K562 (cell line): Measurements from ENCODE around the gene PGPEP1. TPM values are rescaled to one million over a fixed set of nuclear protein-coding genes. Genes with fewer than 3 reads are reported as not detected.
A peak's percentile ranks its signal among the peaks of the same experiment; 100 is the strongest.

Source experiments
- ARNT ChIP-seq, 2 experiments: fragments of 450-650 bp; IDR thresholded peaks; 2 replicates each; pipeline ENCODE4 v1.6.1; 2016; ENCODE audit warnings: mild to moderate bottlenecking in 1 of 2
- DACH1 ChIP-seq: fragments of 450-650 bp; IDR thresholded peaks from 2 replicates; pipeline ENCODE4 v1.6.1; 2018; ENCODE audit not compliant: partially characterized antibody
- EHMT2 ChIP-seq: fragments of 450-650 bp; IDR thresholded peaks from 2 replicates; pipeline ENCODE4 v1.6.1; 2018; ENCODE audit warnings: antibody characterized with exemption
- HDAC1 ChIP-seq, 2 experiments: fragments of 450-650 bp; IDR thresholded peaks; 2 replicates each; pipeline ENCODE4 v1.6.1; 2016 to 2017; ENCODE audit warnings: inconsistent platforms in 1 of 2, mild to moderate bottlenecking in 1 of 2, moderate library complexity in 1 of 2
- HDAC6 ChIP-seq: IDR thresholded peaks from 2 replicates; pipeline ENCODE4 v1.6.1; 2012; ENCODE audit warnings: low read depth, mild to moderate bottlenecking, control low read depth, inconsistent platforms, low read length, moderate library complexity
- HMG20A ChIP-seq: fragments of 450-650 bp; formaldehyde crosslinking; conservative IDR thresholded peaks from 2 replicates; pipeline ENCODE4 v1.4.0; 2020; ENCODE audit warnings: mild to moderate bottlenecking, mixed read lengths
- KAT2B ChIP-seq: IDR thresholded peaks from one replicate; pipeline ENCODE4 v1.6.1; 2012; ENCODE audit warnings: low read depth, mild to moderate bottlenecking, control low read depth, inconsistent platforms, low read length, moderate library complexity
- KDM1A ChIP-seq, 2 experiments: fragments of 450-650 bp; IDR thresholded peaks; 2 replicates each; pipeline ENCODE4 v1.6.1; 2016; ENCODE audit warnings: mild to moderate bottlenecking in 2 of 2
- KLF10 ChIP-seq: fragments of 250-450 bp; sonication (Bioruptor Pico); IDR thresholded peaks from 2 replicates; pipeline ENCODE4 v1.6.1; 2021; ENCODE audit warnings: matching md5 sums
- MYNN ChIP-seq, 2 experiments: sonication (generic); formaldehyde crosslinking in 1 of 2; IDR thresholded peaks; 2 replicates each; pipeline versions ENCODE4 v1.5.0 to v1.6.1; 2016 to 2020; ENCODE audit warnings: antibody characterized with exemption in 1 of 2, missing genetic modification reagents in 1 of 2
- PTBP1 ChIP-seq: fragments of 200-400 bp; formaldehyde crosslinking; IDR thresholded peaks from 2 replicates; pipeline ENCODE4 v1.6.1; 2017; ENCODE audit warnings: low read depth, low read length
- SNRNP70 ChIP-seq: fragments of 200-400 bp; formaldehyde crosslinking; optimal IDR thresholded peaks from 2 replicates; pipeline ENCODE3; 2017; ENCODE audit warnings: low read depth, low read length
- SP1 ChIP-seq: sonication (generic); formaldehyde crosslinking; IDR thresholded peaks from 2 replicates; pipeline ENCODE4 v1.8.1; 2022; ENCODE audit warnings: mild to moderate bottlenecking, missing genetic modification reagents
- STAT5A ChIP-seq: IDR thresholded peaks from 2 replicates; pipeline ENCODE4 v1.6.1; 2012; ENCODE audit warnings: low read length, inconsistent platforms, borderline replicate concordance
- SUPT5H ChIP-seq: fragments of 450-650 bp; IDR thresholded peaks from 2 replicates; pipeline ENCODE4 v1.6.1; 2016
- TOE1 ChIP-seq, 2 experiments: fragments of 450-650 bp in 1 of 2; sonication (generic) in 1 of 2; formaldehyde crosslinking in 1 of 2; IDR thresholded peaks; 2 replicates each; pipeline versions ENCODE4 v1.7.1 to v1.8.0; 2016 to 2022; ENCODE audit warnings: borderline replicate concordance in 2 of 2, mild to moderate bottlenecking in 2 of 2, antibody characterized with exemption in 1 of 2, inconsistent platforms in 1 of 2, low read depth in 1 of 2, missing genetic modification reagents in 1 of 2, moderate library complexity in 1 of 2
- ZBTB34 ChIP-seq: fragments of 250-450 bp; sonication (Bioruptor Pico); IDR thresholded peaks from 2 replicates; pipeline ENCODE4 v1.8.0; 2021; ENCODE audit warnings: mild to moderate bottlenecking, moderate library complexity
- ZC3H11A ChIP-seq: IDR thresholded peaks from 2 replicates; pipeline ENCODE4 v1.6.1; 2012; ENCODE audit warnings: low read depth, low read length, improper control_type of control experiment
- ZNF23 ChIP-seq: fragments of 250-450 bp; sonication (Bioruptor Pico); IDR thresholded peaks from 2 replicates; pipeline ENCODE4 v1.4.0; 2020; ENCODE audit warnings: mild to moderate bottlenecking
- ZNF436 ChIP-seq: fragments of 250-450, 450-650 bp; sonication (Bioruptor Pico); formaldehyde crosslinking; IDR thresholded peaks from 2 replicates; pipeline ENCODE4 v1.7.0; 2020; ENCODE audit warnings: mild to moderate bottlenecking
- ZNF639 ChIP-seq, 2 experiments: fragments of 200-800 bp in 1 of 2; sonication (Bioruptor generic) in 1 of 2; sonication (generic) in 1 of 2; formaldehyde crosslinking in 1 of 2; IDR thresholded peaks in 1 of 2; conservative IDR thresholded peaks in 1 of 2; 2 replicates each; pipeline versions ENCODE4 v1.5.0 to v1.6.1; 2016 to 2020; ENCODE audit warnings: missing compliant biosample characterization in 1 of 2, missing genetic modification characterization in 1 of 2, missing genetic modification reagents in 1 of 2
- ZNF785 ChIP-seq: fragments of 250-450 bp; sonication (Bioruptor Pico); IDR thresholded peaks from 2 replicates; pipeline ENCODE4 v1.4.0; 2020; ENCODE audit warnings: mild to moderate bottlenecking
- polyA plus RNA-seq, 8 experiments: library from polyadenylated mRNA; depleted of rRNA in 4 of 8; stranded (reverse) in 5 of 8; unstranded in 3 of 8; fragments of >200 nt; fragmentation: Nextera tagmentation in 2 of 8; fragmentation: Illumina TruSeq in 1 of 8; extraction: Ambion mirVana in 2 of 8; extraction: Trizol in 1 of 8; gene quantifications; 2 replicates each; pipeline versions ENCODE4 v1.2.1 to v1.2.3, GENCODE V29; 2011 to 2014; ENCODE audit warnings: inconsistent platforms in 1 of 8, missing spikeins in 1 of 8
- total RNA-seq, 7 experiments: library from RNA; depleted of rRNA in 6 of 7; stranded (reverse); fragments of >200 nt in 6 of 7; fragmentation: Illumina TruSeq in 2 of 7; extraction: Trizol in 2 of 7; gene quantifications; 2 replicates each; pipeline versions ENCODE4 v1.2.1 to v1.2.3, GENCODE V29; 2011 to 2021; ENCODE audit warnings: low replicate concordance in 1 of 7
- TF ChIP-seq, protein P1 (sequence below): fragments of 450-650 bp; IDR thresholded peaks from 2 replicates; pipeline ENCODE4 v1.6.1; 2016; ENCODE audit warnings: missing biosample characterization, missing genetic modification characterization
- TF ChIP-seq, protein P2 (sequence below): fragments of 450-650 bp; formaldehyde crosslinking; conservative IDR thresholded peaks from 2 replicates; pipeline ENCODE4 v1.4.0; 2022; ENCODE audit warnings: mild to moderate bottlenecking, missing genetic modification characterization

PGPEP1 gene
- total and polyA plus RNA-seq, 9 of the 15 experiments (the other 6 are each of a cell fraction or from before 2014, with no cell fraction given), result 10.0 to 69.6 (median 33.5) TPM

DNA sequence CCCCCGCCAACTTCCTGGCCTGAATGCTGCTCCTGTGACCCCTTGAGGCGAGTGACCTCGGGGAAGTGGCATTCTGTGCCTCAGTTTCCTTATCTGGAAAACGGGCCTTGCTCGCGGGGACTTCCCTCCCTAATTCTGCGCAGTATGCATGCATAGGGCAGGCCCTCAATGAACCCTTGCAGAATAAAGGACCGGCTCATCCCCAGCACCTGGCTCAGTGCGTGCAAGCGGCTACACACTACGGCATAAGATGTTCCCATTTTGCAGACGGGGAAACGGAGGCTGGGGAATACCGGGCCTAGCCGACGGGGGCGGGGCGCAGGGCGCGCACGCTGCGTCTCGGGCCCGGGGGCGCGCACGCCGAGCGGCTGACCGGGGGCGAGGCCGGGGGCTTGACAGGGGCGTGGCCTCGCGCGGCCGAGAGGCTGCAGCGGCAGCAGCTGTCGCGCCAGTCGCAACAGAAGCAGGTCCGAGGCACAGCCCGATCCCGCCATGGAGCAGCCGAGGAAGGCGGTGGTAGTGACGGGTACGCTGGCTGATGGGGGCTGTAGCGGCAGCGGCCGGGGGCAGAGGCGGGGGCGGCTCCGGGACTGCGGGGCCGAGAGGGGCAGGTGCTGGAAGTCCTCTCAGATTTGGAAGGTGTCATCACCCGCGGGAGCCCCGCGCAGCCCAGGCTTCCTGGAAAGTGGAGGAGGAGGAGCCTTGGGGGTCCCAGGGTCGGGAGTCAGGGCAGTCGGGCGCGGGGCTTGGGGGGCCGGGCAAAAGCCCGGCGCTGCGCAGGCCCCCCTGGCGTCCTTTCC, at the start of gene PGPEP1 (continued):
- TF ChIP-seq, protein P1, sequence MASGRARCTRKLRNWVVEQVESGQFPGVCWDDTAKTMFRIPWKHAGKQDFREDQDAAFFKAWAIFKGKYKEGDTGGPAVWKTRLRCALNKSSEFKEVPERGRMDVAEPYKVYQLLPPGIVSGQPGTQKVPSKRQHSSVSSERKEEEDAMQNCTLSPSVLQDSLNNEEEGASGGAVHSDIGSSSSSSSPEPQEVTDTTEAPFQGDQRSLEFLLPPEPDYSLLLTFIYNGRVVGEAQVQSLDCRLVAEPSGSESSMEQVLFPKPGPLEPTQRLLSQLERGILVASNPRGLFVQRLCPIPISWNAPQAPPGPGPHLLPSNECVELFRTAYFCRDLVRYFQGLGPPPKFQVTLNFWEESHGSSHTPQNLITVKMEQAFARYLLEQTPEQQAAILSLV (tag), result no peak
- TF ChIP-seq KAT2B (no peak), STAT5A (no peak), HMG20A (CRISPR knock-in tag) (no peak), ZNF436 (CRISPR knock-in tag) (no peak), KLF10 (CRISPR knock-in tag) (no peak), ZBTB34 (CRISPR knock-in tag) (no peak), ZNF639 (CRISPR knock-in tag; conservative IDR thresholded peaks at IDR 0.05 in 1 of 2, IDR thresholded peaks at IDR 0.05 in 1 of 2) (no peak), SNRNP70 (no peak), ARNT (IDR thresholded peaks at IDR 0.05) (peak; percentile 28 to 35; a peak in 1 of 4 replicates), MYNN (IDR thresholded peaks at IDR 0.05) (no peak), MYNN (CRISPR knock-in tag; IDR thresholded peaks at IDR 0.05) (no peak), PTBP1 (peak; percentile 92), KDM1A (IDR thresholded peaks at IDR 0.05) (peak; percentile 89 to 96), EHMT2 (no peak), DACH1 (no peak), ZNF23 (CRISPR knock-in tag) (no peak), ZC3H11A (no peak), TOE1 (IDR thresholded peaks at IDR 0.05; ENCODE audit: borderline replicate concordance) (0 out of 2 replicates have a peak, but pooled peaks have one; percentile 15), TOE1 (CRISPR knock-in tag; IDR thresholded peaks at IDR 0.05; ENCODE audit: borderline replicate concordance, low read depth) (no peak), ZNF785 (no peak), HDAC6 (no peak), SP1 (CRISPR knock-in tag) (peak; percentile 90; the same call in 1 of the 2 replicates), HDAC1 (IDR thresholded peaks at IDR 0.05) (peak in 1 of 2 experiments; percentile 47; a peak in 3 of 4 replicates), SUPT5H (peak; percentile 61)
- TF ChIP-seq, protein P2, sequence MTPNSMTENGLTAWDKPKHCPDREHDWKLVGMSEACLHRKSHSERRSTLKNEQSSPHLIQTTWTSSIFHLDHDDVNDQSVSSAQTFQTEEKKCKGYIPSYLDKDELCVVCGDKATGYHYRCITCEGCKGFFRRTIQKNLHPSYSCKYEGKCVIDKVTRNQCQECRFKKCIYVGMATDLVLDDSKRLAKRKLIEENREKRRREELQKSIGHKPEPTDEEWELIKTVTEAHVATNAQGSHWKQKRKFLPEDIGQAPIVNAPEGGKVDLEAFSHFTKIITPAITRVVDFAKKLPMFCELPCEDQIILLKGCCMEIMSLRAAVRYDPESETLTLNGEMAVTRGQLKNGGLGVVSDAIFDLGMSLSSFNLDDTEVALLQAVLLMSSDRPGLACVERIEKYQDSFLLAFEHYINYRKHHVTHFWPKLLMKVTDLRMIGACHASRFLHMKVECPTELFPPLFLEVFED (CRISPR knock-in tag), result no peak
